Anterior cingulate cortex (tissue), 58 donors: Measurements from ENCODE around the gene B3GNT4.
A peak's percentile ranks its signal among the peaks of the same experiment; 100 is the strongest.
"Not testable (repeated sequence)": the region's sequence is repeated elsewhere in the genome, so short reads cannot be mapped to it uniquely, and the experiment has no call there.

Experiments
- DNase-seq, 58 donors: peaks; one replicate each; lab custom pipeline; 2025; lab: John Stamatoyannopoulos, UW

B3GNT4 gene

GRCh38 chr12:122207391-122207790 lies 3.9 kb downstream of the B3GNT4 start:
- no peak for DNase-seq

- DNase-seq: no peak
Observed at GRCh38 chr12:122208073-122208820, 4.7 kb downstream of the B3GNT4 start.

- no peak for DNase-seq
Observed at GRCh38 chr12:122215771-122216170, 12.3 kb downstream of the B3GNT4 start.

GRCh38 chr12:122216445-122216844 lies 12.9 kb downstream of the B3GNT4 start:
- DNase-seq: no peak

DNA sequence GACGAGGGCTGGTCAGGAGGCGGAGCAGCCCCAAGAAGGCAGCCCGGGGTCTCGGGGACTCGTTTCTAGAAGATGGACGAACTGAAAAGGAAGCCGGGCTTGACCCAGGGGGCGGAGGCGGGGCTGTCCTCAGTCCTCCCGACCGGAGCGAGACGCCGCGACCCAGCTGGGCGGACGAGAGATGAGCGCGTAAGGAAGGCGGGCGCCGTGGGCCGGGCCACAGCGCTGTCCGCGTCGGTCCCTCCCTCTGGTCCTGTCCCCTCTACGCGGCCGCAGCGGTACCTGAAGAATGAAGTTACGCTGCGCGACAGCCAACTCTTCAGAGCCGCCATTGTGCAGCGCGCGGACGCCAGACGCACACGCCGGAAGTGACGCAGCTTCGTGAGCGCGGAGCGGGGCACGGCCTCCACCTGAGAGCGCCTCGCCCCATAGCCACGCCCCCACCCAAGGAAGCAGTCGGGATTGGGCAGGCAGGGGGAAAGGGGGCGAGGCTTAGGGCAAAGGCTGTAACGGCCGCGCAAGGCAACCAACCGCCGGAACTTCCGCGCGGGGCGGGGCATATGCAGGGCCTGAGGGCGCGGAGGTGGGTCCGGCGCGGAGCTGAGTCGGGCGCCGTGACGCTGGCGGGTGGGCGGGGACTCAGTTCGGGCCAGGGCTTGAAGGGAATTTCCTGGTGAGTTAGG lies 22.3 kb downstream of the B3GNT4 start, which contains the start of gene DIABLO:
DIABLO (minus strand) TSS at position 370 of the 683 bp plus-strand sequence; CDS start at position 332, 38 bp downstream.
- DNase-seq: peak; percentile 96 to 100 (median 100)

- DNase-seq: no peak
Observed at GRCh38 chr12:122226366-122227125, 23.0 kb downstream of the B3GNT4 start.

- DNase-seq: no peak
Observed at GRCh38 chr12:122227341-122227740, 23.8 kb downstream of the B3GNT4 start.

GRCh38 chr12:122228092-122228491 lies 24.6 kb downstream of the B3GNT4 start:
- DNase-seq: no peak

GRCh38 chr12:122230798-122231197 lies 27.3 kb downstream of the B3GNT4 start:
- no peak for DNase-seq

DNA sequence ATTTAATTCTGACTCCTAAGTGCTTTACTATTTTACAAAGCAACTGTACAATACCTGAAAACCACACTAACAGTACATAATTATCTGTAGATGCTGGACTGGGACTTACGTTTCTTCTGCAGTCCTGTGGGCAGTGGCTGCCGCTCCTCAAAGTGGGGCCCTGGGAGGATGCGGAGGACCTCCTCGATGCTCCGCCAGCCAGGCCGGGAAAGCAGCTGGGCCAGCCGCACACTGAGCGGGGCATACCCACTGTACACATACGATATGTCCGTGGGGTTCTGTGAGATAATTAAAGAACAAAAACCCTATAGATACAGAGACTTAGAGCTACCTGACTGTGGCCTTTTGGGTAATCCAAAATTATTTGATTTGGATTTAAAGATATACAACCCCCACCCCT lies 29.2 kb downstream of the B3GNT4 start:
- no peak for DNase-seq

DNA sequence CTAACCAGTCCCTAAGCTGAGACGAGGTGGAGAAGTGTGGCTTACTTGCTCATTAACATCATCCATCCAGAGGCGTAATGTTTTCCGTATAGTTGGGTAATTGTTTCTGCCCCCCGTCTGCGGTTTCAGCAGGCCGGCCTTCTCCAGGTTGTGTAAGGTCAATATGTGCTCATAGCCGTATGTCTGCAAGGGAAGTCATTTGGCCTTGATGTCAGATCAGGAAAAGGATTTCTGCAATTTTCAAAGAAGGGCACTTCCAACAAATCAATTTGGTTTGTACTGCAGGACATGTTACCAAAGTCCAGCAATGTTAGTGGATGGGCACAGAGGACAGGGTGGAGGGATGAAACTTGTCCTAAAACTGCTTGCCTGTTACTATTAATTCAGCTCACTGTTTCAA lies 32.2 kb downstream of the B3GNT4 start:
- no peak for DNase-seq

DNA sequence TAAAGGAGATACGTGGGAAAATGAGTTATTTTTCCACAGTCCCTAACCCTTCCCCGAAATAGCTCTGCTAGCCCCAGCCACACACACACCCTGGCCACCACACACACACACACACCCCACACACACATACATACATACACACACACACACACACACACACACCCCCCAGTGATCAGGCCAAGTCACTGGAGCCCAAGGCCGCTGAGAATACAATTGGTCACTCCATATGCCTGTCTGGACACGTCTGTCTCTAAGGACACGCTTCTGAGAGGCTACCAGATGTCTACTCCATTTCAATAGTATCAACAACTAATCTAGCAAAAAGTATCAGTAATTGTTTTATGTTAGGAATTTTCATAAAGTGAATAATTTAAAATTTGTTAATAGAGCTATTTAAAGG lies 35.4 kb downstream of the B3GNT4 start:
- DNase-seq: no peak

DNA sequence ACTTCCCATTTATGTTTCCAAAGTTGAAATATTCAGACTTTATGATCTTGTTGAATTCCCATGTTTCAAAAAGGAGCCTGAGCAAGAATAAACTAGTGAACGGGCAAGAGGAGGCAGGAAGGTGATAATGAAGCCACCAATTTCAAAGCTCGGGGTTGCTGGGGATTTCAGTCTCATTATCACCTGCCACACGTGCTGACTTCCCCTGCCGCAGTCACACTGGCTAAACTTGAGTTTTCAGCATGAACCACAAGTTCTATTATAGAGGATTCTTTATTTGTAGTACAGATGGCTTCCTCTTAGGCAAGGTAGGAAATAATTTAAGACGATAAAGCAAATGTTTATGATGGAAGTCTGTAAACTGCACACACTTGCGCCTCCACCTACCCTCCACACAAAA lies 40.5 kb downstream of the B3GNT4 start:
- no peak for DNase-seq

GRCh38 chr12:122244565-122245371 lies 41.3 kb downstream of the B3GNT4 start:
- DNase-seq: no peak

DNA sequence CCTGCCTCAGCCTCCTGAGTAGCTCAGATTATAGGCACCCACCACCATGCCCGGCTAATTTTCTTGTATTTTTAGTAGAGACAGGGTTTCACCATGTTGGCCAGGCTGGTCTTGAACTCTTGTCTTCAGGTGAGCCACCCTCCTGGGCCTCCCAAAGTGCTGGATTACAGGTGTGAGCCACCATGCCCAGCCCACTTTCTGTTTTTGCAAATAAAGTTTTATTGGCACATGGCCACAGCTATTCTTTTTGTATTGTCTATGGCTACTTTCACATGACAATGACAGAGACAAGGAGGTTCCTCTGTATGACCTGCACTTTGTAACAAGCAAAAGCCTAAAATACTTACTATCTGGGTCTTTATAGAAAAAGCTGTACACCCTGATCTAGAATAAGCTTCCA lies 42.0 kb downstream of the B3GNT4 start:
- DNase-seq: no peak

- peak in 3 of 58 donors; percentile 6 to 21 (median 10) for DNase-seq
Observed at GRCh38 chr12:122250047-122250446, 46.5 kb downstream of the B3GNT4 start.

DNA sequence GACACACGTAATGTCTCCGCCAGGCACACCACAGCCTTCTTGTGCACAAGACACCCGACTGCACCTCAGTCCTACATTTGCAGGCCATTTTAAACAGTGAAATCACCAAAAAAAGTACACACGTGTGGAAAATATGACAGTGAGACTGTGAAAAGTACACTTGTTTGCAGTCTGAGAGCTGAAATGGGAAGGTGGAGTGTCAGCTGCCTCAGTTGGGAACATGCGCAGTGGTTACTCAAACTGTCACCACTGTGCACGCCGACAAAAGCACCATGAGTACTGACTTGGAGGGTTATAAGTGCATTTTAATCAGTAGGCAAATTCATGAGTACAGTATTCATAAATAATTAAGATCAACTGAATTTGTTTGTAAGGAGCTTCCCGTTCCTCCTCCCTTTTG lies 47.0 kb downstream of the B3GNT4 start:
- no peak for DNase-seq

DNA sequence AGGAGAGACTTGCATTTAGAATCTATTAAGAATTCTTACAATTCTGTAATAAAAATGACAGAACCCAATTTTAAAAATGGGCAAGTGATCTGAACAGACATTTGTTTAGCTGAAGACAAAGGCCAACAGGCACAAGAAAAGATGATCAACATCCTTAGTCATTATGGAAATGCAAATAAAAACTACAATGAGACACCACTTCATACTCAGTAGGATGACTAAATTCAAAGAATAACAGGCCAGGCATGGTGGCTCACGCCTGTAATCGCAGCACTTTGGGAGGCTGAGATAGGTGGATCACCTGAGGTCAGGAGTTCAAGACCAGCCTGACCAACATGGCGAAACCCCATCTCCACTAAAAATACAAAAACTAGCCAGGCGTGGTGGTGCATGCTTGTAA lies 55.0 kb downstream of the B3GNT4 start:
- not testable (repeated sequence) for DNase-seq
